HUES48 (cell line): ENCODE data around the gene MRPL18.
A peak's percentile ranks its signal among the peaks of the same experiment; 100 is the strongest.
"Not testable (repeated sequence)": the region's sequence is repeated elsewhere in the genome, so short reads cannot be mapped to it uniquely, and the experiment has no call there.

Experiments used
- H3K27ac ChIP-seq: one replicate; pipeline ENCODE4 v1.7.0; 2013; ENCODE audit warnings: low read depth, low read length, inconsistent platforms
- H3K27me3 ChIP-seq: 2 replicates; pipeline ENCODE4 v1.6.1; 2013; ENCODE audit warnings: mild to moderate bottlenecking, low read length; ENCODE audit not compliant: control insufficient read depth, insufficient read depth
- H3K36me3 ChIP-seq: 2 replicates; pipeline ENCODE4 v1.6.1; 2013; ENCODE audit warnings: low read length; ENCODE audit not compliant: control insufficient read depth, insufficient read depth
- H3K4me1 ChIP-seq: 2 replicates; pipeline ENCODE4 v1.6.1; 2013; ENCODE audit warnings: mild to moderate bottlenecking, low read length; ENCODE audit not compliant: control insufficient read depth, insufficient read depth
- H3K4me3 ChIP-seq: 2 replicates; pipeline ENCODE4 v1.5.1; 2013; ENCODE audit warnings: mild to moderate bottlenecking, low read depth, low read length
- H3K9ac ChIP-seq: 2 replicates; pipeline ENCODE4 v1.6.1; 2013; ENCODE audit warnings: mild to moderate bottlenecking, low read depth, low read length, moderate library complexity
- H3K9me3 ChIP-seq: 2 replicates; pipeline ENCODE4 v1.6.1; 2013; ENCODE audit warnings: low read length; ENCODE audit not compliant: control insufficient read depth, insufficient read depth

MRPL18 gene

GRCh38 chr6:159777240-159777904 lies 12.9 kb upstream of the MRPL18 start:
- H3K9ac ChIP-seq, result no peak overlapping the region
- no peaks in the 10 kb centered on the region for H3K4me1 ChIP-seq
- H3K9me3 ChIP-seq, result no peaks in the 10 kb centered on the region
- H3K27ac ChIP-seq, result no peak overlapping the region
- H3K27me3 ChIP-seq, result no peaks in the 10 kb centered on the region
- no peak overlapping the region for H3K4me3 ChIP-seq
- peaks cover 100% of the 10 kb centered on the region for H3K36me3 ChIP-seq

GRCh38 chr6:159778131-159778530 lies 12.1 kb upstream of the MRPL18 start:
- H3K9ac ChIP-seq, result no peak overlapping the region
- H3K27ac ChIP-seq, result no peak overlapping the region
- H3K36me3 ChIP-seq, result peaks cover 100% of the 10 kb centered on the region
- H3K4me1 ChIP-seq, result no peaks in the 10 kb centered on the region
- no peaks in the 10 kb centered on the region for H3K27me3 ChIP-seq
- no peak overlapping the region for H3K4me3 ChIP-seq
- H3K9me3 ChIP-seq, result no peaks in the 10 kb centered on the region

DNA sequence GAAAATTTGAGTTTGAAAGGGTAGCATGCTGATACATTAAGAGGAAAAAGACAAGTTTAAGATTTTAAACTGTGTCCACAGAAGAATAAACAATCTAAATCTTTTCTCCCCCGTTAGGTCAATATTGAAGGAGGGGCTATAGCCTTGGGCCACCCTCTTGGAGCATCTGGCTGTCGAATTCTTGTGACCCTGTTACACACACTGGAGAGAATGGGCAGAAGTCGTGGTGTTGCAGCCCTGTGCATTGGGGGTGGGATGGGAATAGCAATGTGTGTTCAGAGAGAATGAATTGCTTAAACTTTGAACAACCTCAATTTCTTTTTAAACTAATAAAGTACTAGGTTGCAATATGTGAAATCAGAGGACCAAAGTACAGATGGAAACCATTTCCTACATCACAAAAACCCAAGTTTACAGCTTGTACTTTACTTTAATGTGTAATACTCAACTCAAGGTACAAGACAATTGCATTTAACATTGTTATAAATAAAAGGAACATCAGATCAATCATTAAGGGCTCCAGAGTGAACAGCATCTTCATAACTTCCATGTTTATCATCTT lies 11.6 kb upstream of the MRPL18 start:
- Histone ChIP-seq H3K27me3 (no peaks in the 10 kb centered on the region), H3K4me3 (no peak overlapping the region), H3K9ac (no peak overlapping the region), H3K9me3 (no peaks in the 10 kb centered on the region), H3K27ac (no peak overlapping the region), H3K36me3 (peaks cover 100% of the 10 kb centered on the region), H3K4me1 (no peaks in the 10 kb centered on the region)

DNA sequence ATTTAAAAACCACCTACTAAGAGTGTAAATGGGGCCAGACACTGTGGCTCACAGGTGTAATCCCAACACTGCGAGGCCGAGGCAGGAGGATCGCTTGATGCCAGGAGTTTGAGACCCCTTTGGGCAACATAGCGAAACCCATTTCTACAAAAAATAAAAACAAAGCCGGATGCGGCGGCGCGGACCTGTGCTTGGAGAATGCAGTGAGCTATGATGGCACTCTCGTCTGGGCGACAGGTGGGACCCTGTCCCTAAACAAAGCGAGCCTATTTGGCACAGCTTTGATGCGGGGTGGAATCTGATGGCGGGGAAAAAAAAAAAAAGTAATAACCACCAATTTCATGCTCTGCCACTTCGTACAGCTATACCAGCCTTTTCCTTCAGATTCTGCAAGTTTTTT lies 2.0 kb upstream of the MRPL18 start:
- Histone ChIP-seq H3K27ac (no peak overlapping the region), H3K4me1 (peaks cover 16% of the 10 kb centered on the region), H3K27me3 (no peaks in the 10 kb centered on the region), H3K9me3 (no peaks in the 10 kb centered on the region), H3K4me3 (peak overlapping the region; percentile 94), H3K9ac (peak overlapping the region; percentile 93), H3K36me3 (peaks cover 66% of the 10 kb centered on the region)

DNA sequence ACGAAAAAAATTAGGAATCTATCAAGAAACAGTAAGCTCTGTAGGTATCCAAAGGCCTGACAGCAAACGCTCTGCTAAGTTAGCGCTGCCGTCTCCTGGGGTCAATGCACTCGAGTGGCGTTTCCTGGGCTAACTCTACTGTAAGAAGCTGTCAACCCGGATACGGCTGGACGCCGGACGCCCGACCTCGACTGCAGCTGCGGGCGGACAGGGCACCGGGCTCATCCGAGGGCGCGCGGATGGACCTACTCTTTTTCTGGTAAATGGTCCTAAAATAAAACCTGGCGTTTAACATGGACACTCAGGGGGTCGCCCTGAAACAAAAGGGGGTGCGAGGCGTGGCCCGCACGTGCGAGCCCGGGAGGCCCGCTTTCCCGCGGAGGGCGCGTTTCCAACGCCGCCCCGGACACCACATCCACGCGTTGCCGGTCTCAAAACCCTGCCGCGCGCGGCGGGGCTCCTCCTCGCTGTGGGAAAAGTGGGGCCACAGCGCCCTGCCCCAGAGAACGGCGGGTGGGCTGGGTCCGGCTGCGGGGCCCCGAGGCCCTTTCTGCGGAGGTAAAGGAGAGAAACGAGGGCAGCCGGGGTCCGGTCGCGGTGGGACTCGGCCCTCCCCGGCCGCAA lies 1.4 kb upstream of the MRPL18 start:
- Histone ChIP-seq H3K27me3 (no peaks in the 10 kb centered on the region), H3K27ac (peak overlapping the region; percentile 85), H3K4me1 (peaks cover 16% of the 10 kb centered on the region), H3K4me3 (peak overlapping the region; percentile 94), H3K9ac (peak overlapping the region; percentile 93), H3K9me3 (no peaks in the 10 kb centered on the region), H3K36me3 (peaks cover 64% of the 10 kb centered on the region)

- Histone ChIP-seq H3K27me3 (no peaks in the 10 kb centered on the region), H3K9me3 (no peaks in the 10 kb centered on the region), H3K4me3 (peak within 1 kb of the TSS; percentile 94), H3K36me3 (peaks cover 65% of the 10 kb centered on the region), H3K27ac (peak within 1 kb of the TSS; percentile 97), H3K9ac (peak within 1 kb of the TSS; percentile 93), H3K4me1 (peaks cover 16% of the 10 kb centered on the region)
These were observed 704 bp upstream of the MRPL18 start, which contains the start of gene TCP1 for GRCh38 chr6:159789377-159790148. Gene TCP1, minus strand, starts transcription at chr6:159789602. Its CDS starts 134 bp downstream, at chr6:159789468.

GRCh38 chr6:159790956-159791598 lies 810 bp downstream of the MRPL18 start:
- Histone ChIP-seq H3K9ac (peak overlapping the region; percentile 80), H3K9me3 (no peaks in the 10 kb centered on the region), H3K27ac (peak overlapping the region; percentile 97), H3K36me3 (peaks cover 56% of the 10 kb centered on the region), H3K4me3 (peak overlapping the region; percentile 94), H3K4me1 (peaks cover 16% of the 10 kb centered on the region), H3K27me3 (no peaks in the 10 kb centered on the region)

- not testable (repeated sequence) for H3K9me3 ChIP-seq, H3K27me3 ChIP-seq, H3K4me3 ChIP-seq, H3K9ac ChIP-seq, H3K4me1 ChIP-seq
- peaks cover 72% of the 10 kb centered on the region for H3K36me3 ChIP-seq
- H3K27ac ChIP-seq, result peak overlapping the region; percentile 80
These were observed 4.7 kb downstream of the MRPL18 start for GRCh38 chr6:159794976-159795375.

- Histone ChIP-seq H3K9ac (no peak overlapping the region), H3K27me3 (no peaks in the 10 kb centered on the region), H3K4me1 (no peaks in the 10 kb centered on the region; the same call in 1 of the 2 replicates), H3K27ac (no peak overlapping the region), H3K4me3 (no peak overlapping the region), H3K9me3 (no peaks in the 10 kb centered on the region), H3K36me3 (peaks cover 62% of the 10 kb centered on the region)
These were observed 7.3 kb downstream of the MRPL18 start for GRCh38 chr6:159797554-159797953.

- H3K4me1 ChIP-seq, result no peaks in the 10 kb centered on the region; the same call in 1 of the 2 replicates
- H3K9me3 ChIP-seq, result no peaks in the 10 kb centered on the region
- H3K27me3 ChIP-seq, result no peaks in the 10 kb centered on the region
- H3K4me3 ChIP-seq, result no peak within 1 kb of the TSS
- no peak within 1 kb of the TSS for H3K9ac ChIP-seq
- H3K36me3 ChIP-seq, result peaks cover 43% of the 10 kb centered on the region
- no peak within 1 kb of the TSS for H3K27ac ChIP-seq
These were observed 10.0 kb downstream of the MRPL18 start, which contains the start of gene PNLDC1 for GRCh38 chr6:159800141-159800865. Gene PNLDC1, plus strand, starts transcription at chr6:159800276. Its CDS starts 32 bp downstream, at chr6:159800308.
